ENCODE results near the gene PPP6R3. TPM values are rescaled to one million over a fixed set of nuclear protein-coding genes. Genes with fewer than 3 reads are reported as not detected.
"Not testable (repeated sequence)": the region's sequence is repeated elsewhere in the genome, so short reads cannot be mapped to it uniquely, and the experiment has no call there.

The PPP6R3 gene
- total RNA-seq, 4 donors from 2014 or later = 238 to 334 (median 268) TPM

- H3K9me3 ChIP-seq = no peaks in the 10 kb centered on the region
- H3K36me3 ChIP-seq = peaks cover 0 to 5% of the 10 kb centered on the region in 2 donors
- no peak overlapping the region for H3K4me3 ChIP-seq (replicated peaks in 1 of 3)
- DNase-seq = no peak
- peak overlapping the region in 1 of 3 donors; percentile 12 for H3K27ac ChIP-seq
- TF ChIP-seq, protein P1, sequence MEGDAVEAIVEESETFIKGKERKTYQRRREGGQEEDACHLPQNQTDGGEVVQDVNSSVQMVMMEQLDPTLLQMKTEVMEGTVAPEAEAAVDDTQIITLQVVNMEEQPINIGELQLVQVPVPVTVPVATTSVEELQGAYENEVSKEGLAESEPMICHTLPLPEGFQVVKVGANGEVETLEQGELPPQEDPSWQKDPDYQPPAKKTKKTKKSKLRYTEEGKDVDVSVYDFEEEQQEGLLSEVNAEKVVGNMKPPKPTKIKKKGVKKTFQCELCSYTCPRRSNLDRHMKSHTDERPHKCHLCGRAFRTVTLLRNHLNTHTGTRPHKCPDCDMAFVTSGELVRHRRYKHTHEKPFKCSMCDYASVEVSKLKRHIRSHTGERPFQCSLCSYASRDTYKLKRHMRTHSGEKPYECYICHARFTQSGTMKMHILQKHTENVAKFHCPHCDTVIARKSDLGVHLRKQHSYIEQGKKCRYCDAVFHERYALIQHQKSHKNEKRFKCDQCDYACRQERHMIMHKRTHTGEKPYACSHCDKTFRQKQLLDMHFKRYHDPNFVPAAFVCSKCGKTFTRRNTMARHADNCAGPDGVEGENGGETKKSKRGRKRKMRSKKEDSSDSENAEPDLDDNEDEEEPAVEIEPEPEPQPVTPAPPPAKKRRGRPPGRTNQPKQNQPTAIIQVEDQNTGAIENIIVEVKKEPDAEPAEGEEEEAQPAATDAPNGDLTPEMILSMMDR (IDR thresholded peaks at IDR 0.05) = no peak
- no peak for TF ChIP-seq POLR2A (IDR thresholded peaks at IDR 0.05)
- peaks cover 25 to 41% of the 10 kb centered on the region in 2 donors for H3K4me1 ChIP-seq
- 95 to 96% methylated on average over 2 of the region's 2 CpGs for WGBS, 2 donors
- H3K27me3 ChIP-seq = no peaks in the 10 kb centered on the region
- intact Hi-C loops (cut with DNase I) = no loop called here
Observed at GRCh38 chr11:68536706-68537105, 76.2 kb downstream of the PPP6R3 start.

GRCh38 chr11:68538025-68538424, 77.5 kb downstream of the PPP6R3 start:
- peaks cover 0 to 5% of the 10 kb centered on the region in 2 donors for H3K36me3 ChIP-seq
- no peak for TF ChIP-seq POLR2A (IDR thresholded peaks at IDR 0.05)
- TF ChIP-seq, protein P1 (IDR thresholded peaks at IDR 0.05) = no peak
- H3K27me3 ChIP-seq = no peaks in the 10 kb centered on the region
- no peaks in the 10 kb centered on the region for H3K9me3 ChIP-seq
- no peak for DNase-seq
- H3K4me3 ChIP-seq (replicated peaks in 1 of 3) = no peak overlapping the region
- no peak overlapping the region for H3K27ac ChIP-seq
- 56 to 58% methylated on average over 6 of the region's 6 CpGs for WGBS, 2 donors
- peaks cover 19 to 50% of the 10 kb centered on the region in 2 donors for H3K4me1 ChIP-seq
- intact Hi-C loops (cut with DNase I) = no loop called here

DNA sequence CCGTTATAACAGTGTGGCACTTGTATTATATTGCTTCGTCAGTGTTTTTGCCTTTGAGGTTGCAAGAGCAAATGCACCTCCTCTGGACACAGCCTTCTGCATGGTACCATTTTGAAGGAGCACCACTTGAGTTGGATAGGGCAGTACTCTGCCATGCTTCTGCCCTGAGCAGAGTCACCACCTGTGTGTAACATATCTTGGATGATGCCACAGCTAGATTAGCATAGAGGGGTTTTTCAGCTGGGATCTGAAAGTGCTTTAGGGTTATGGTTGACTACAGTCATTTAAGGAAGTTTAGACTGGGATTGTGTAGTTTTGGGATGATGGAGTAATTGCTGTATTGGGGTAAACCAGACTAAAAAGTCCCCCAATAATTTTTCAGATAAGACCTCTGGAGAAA, 78.8 kb downstream of the PPP6R3 start:
- peaks cover 25 to 53% of the 10 kb centered on the region in 2 donors for H3K4me1 ChIP-seq
- intact Hi-C loops (cut with DNase I) = no loop called here

DNA sequence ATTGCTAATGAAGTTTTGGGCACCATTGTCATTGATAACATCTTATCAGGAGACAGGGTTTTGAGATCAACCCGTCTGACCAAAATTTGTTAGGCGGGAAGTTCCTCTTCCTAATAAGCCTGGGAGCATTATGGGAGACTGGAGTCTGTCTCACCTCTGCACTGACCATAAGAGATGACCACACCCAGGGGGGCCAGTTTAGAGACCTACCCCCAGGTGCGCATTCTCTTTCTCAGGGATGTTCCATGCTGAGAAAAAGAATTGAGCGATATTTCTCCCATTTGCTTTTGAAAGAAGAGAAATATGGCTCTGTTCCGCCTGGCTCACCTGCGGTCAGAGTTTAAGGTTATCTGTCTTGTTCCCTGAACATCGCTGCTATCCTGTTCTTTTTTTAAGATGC, 80.0 kb downstream of the PPP6R3 start:
- intact Hi-C loops (cut with DNase I); H3K9me3 ChIP-seq; H3K36me3 ChIP-seq; H3K27ac ChIP-seq; H3K27me3 ChIP-seq; H3K4me3 ChIP-seq (replicated peaks in 1 of 3); DNase-seq: not testable (repeated sequence)
- H3K4me1 ChIP-seq = peaks cover 27 to 47% of the 10 kb centered on the region in 2 donors
- WGBS, 2 donors = 96 to 99% methylated on average over 7 of the region's 7 CpGs

More for the DNA sequence above, 78.8 kb downstream of the PPP6R3 start:
- H3K9me3 ChIP-seq = no peaks in the 10 kb centered on the region
- TF ChIP-seq POLR2A (IDR thresholded peaks at IDR 0.05) = no peak
- TF ChIP-seq, protein P1 (IDR thresholded peaks at IDR 0.05) = no peak
- H3K4me3 ChIP-seq (replicated peaks in 1 of 3) = no peak overlapping the region
- peaks cover 0 to 5% of the 10 kb centered on the region in 2 donors for H3K36me3 ChIP-seq
- no peak for DNase-seq
- H3K27me3 ChIP-seq = no peaks in the 10 kb centered on the region
- 97 to 100% methylated on average over 2 of the region's 2 CpGs for WGBS, 2 donors
- no peak overlapping the region for H3K27ac ChIP-seq

DNA sequence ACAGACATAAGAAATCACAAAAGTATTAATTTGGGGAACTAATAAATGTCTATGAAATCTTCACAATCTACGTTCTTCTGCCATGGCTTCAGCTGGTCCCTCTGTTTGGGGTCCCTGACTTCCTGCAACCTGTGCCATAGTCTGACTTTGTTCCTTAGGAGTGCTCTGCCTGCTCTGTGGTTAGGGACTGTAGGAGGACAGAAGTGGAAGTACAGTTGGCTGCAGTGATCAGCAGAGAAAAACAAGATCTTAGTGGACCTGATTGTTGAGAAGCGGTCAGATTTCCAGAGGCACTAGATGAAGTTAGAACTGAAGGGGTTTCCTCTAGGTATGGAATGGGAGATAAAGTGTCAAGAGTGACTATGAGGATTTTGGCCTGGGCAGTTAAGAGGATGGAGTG, 80.6 kb downstream of the PPP6R3 start:
- 97 to 98% methylated on average over 2 of the region's 2 CpGs for WGBS, 2 donors
- intact Hi-C loops (cut with DNase I) = no loop called here
- no peak overlapping the region for H3K27ac ChIP-seq
- H3K4me1 ChIP-seq = peaks cover 27 to 47% of the 10 kb centered on the region in 2 donors
- no peak overlapping the region for H3K4me3 ChIP-seq (replicated peaks in 1 of 3)
- no peaks in the 10 kb centered on the region for H3K27me3 ChIP-seq
- H3K36me3 ChIP-seq = peaks cover 0 to 5% of the 10 kb centered on the region in 2 donors
- no peak for TF ChIP-seq POLR2A (IDR thresholded peaks at IDR 0.05)
- TF ChIP-seq, protein P1 (IDR thresholded peaks at IDR 0.05) = no peak
- DNase-seq = no peak
- H3K9me3 ChIP-seq = no peaks in the 10 kb centered on the region

GRCh38 chr11:68541991-68542390, 81.4 kb downstream of the PPP6R3 start:
- no peaks in the 10 kb centered on the region for H3K9me3 ChIP-seq
- no peaks in the 10 kb centered on the region for H3K27me3 ChIP-seq
- H3K27ac ChIP-seq = no peak overlapping the region
- intact Hi-C loops (cut with DNase I) = no loop called here
- DNase-seq = no peak
- H3K4me3 ChIP-seq (replicated peaks in 1 of 3) = no peak overlapping the region
- TF ChIP-seq POLR2A (IDR thresholded peaks at IDR 0.05) = no peak
- TF ChIP-seq, protein P1 (IDR thresholded peaks at IDR 0.05) = no peak
- peaks cover 0 to 5% of the 10 kb centered on the region in 2 donors for H3K36me3 ChIP-seq
- H3K4me1 ChIP-seq = peaks cover 30 to 49% of the 10 kb centered on the region in 2 donors
- 82 to 89% methylated on average over 8 of the region's 8 CpGs for WGBS, 2 donors

Measured in thyroid gland (tissue), 4 donors.